Middle frontal gyrus (tissue), 1 donor: ENCODE results near the gene ZNF354C.

Experiments
- DNase-seq: peaks from one replicate; pipeline ENCODE4 v3.0.0-alpha.2; 2015; ENCODE audit warnings: low spot score; ENCODE audit errors: extremely low spot score

The ZNF354C gene

GRCh38 chr5:179113945-179114641, 53.9 kb downstream of the ZNF354C start:
- no peak for DNase-seq

GRCh38 chr5:179114756-179115155, 54.6 kb downstream of the ZNF354C start:
- DNase-seq = no peak

GRCh38 chr5:179115307-179115706, 55.1 kb downstream of the ZNF354C start:
- no peak for DNase-seq

GRCh38 chr5:179115845-179116524, 55.8 kb downstream of the ZNF354C start:
- DNase-seq = no peak

GRCh38 chr5:179118338-179118737, 58.2 kb downstream of the ZNF354C start:
- no peak for DNase-seq

GRCh38 chr5:179118756-179119414, 58.7 kb downstream of the ZNF354C start:
- no peak for DNase-seq

GRCh38 chr5:179119415-179120170, 59.4 kb downstream of the ZNF354C start:
- no peak for DNase-seq

- no peak for DNase-seq
Measured at GRCh38 chr5:179120421-179120861, 60.3 kb downstream of the ZNF354C start.

- DNase-seq = no peak
Measured at GRCh38 chr5:179120951-179121666, 60.9 kb downstream of the ZNF354C start.

GRCh38 chr5:179121667-179122111, 61.5 kb downstream of the ZNF354C start:
- DNase-seq = no peak

GRCh38 chr5:179122411-179123108, 62.4 kb downstream of the ZNF354C start:
- DNase-seq = no peak

- no peak for DNase-seq
Measured at GRCh38 chr5:179123109-179123426, 62.9 kb downstream of the ZNF354C start.

- DNase-seq = no peak
Measured at GRCh38 chr5:179123491-179124272, 63.5 kb downstream of the ZNF354C start.

GRCh38 chr5:179124273-179124852, 64.2 kb downstream of the ZNF354C start:
- no peak for DNase-seq

GRCh38 chr5:179124853-179125788, 64.9 kb downstream of the ZNF354C start:
- DNase-seq = no peak

GRCh38 chr5:179125789-179126505, 65.8 kb downstream of the ZNF354C start:
- no peak for DNase-seq

GRCh38 chr5:179126506-179126991, 66.4 kb downstream of the ZNF354C start:
- no peak for DNase-seq
